Measurements from ENCODE around the gene ARSB. TPM values are rescaled to one million over a fixed set of nuclear protein-coding genes. Genes with fewer than 3 reads are reported as not detected.
"Not testable (repeated sequence)": the region's sequence is repeated elsewhere in the genome, so short reads cannot be mapped to it uniquely, and the experiment has no call there.

The ARSB gene
- polyA plus RNA-seq, 2 of the 4 experiments (the other 2 are of a cell fraction): 8.4 to 13.4 TPM

DNA sequence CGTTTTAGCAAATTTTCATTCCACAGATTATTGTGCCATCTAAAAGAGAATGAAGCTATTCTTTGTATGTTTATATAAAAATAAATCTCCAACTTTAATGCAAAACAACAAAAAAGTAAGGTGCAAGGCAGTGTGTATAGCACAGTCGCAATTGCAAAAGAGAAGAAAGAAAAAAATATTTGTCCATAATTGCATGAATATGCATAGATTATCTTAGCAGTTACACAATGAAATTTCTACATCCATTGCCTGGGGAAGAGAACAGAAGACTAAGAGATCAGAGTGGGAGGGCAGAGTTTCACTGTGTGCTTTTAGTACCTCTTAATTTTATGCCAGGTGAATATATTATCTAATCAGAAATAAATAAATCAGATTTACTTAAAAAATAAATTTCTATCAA lies 250.2 kb downstream of the ARSB start:
- Histone ChIP-seq H3K4me3 (no peak overlapping the region), H3K27ac (no peak overlapping the region), H3K9me3 (no peaks in the 10 kb centered on the region), H3K4me1 (peaks cover 49% of the 10 kb centered on the region), H3K4me2 (0 out of 3 replicates have a peak overlapping the region, but pooled peaks have one; percentile 5)
- ChIA-PET POLR2A (no interaction called here), CTCF (no interaction called here)
- TF ChIP-seq, protein P1, sequence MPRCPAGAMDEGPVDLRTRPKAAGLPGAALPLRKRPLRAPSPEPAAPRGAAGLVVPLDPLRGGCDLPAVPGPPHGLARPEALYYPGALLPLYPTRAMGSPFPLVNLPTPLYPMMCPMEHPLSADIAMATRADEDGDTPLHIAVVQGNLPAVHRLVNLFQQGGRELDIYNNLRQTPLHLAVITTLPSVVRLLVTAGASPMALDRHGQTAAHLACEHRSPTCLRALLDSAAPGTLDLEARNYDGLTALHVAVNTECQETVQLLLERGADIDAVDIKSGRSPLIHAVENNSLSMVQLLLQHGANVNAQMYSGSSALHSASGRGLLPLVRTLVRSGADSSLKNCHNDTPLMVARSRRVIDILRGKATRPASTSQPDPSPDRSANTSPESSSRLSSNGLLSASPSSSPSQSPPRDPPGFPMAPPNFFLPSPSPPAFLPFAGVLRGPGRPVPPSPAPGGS (IDR thresholded peaks at IDR 0.05): no peak
- TF ChIP-seq POLR2A (IDR thresholded peaks at IDR 0.05; ENCODE audit: low read length) (no peak), HDAC2 (IDR thresholded peaks at IDR 0.05) (no peak), BHLHE40 (IDR thresholded peaks at IDR 0.05; ENCODE audit: low read depth, low read length) (no peak), JUN (IDR thresholded peaks at IDR 0.05) (no peak), RCOR1 (IDR thresholded peaks at IDR 0.05; ENCODE audit: low read depth, low read length) (no peak), KDM5A (IDR thresholded peaks at IDR 0.05) (no peak), CEBPB (IDR thresholded peaks at IDR 0.05) (no peak), SREBF2 (IDR thresholded peaks at IDR 0.05) (no peak), MAFK (IDR thresholded peaks at IDR 0.05; ENCODE audit: partially characterized antibody) (no peak)
- TF ChIP-seq, protein P2, sequence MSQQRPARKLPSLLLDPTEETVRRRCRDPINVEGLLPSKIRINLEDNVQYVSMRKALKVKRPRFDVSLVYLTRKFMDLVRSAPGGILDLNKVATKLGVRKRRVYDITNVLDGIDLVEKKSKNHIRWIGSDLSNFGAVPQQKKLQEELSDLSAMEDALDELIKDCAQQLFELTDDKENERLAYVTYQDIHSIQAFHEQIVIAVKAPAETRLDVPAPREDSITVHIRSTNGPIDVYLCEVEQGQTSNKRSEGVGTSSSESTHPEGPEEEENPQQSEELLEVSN (IDR thresholded peaks at IDR 0.05; ENCODE audit: borderline replicate concordance, low read depth): no peak
- FAIRE-seq (no peak), DNase-seq (ENCODE audit: low read depth in 1 of 2, low spot score in 1 of 2) (no peak), ATAC-seq (no peak)
- WGBS (ENCODE audit: missing lambda C conversion rate): 84% methylated on average over 2 of the region's 2 CpGs

DNA sequence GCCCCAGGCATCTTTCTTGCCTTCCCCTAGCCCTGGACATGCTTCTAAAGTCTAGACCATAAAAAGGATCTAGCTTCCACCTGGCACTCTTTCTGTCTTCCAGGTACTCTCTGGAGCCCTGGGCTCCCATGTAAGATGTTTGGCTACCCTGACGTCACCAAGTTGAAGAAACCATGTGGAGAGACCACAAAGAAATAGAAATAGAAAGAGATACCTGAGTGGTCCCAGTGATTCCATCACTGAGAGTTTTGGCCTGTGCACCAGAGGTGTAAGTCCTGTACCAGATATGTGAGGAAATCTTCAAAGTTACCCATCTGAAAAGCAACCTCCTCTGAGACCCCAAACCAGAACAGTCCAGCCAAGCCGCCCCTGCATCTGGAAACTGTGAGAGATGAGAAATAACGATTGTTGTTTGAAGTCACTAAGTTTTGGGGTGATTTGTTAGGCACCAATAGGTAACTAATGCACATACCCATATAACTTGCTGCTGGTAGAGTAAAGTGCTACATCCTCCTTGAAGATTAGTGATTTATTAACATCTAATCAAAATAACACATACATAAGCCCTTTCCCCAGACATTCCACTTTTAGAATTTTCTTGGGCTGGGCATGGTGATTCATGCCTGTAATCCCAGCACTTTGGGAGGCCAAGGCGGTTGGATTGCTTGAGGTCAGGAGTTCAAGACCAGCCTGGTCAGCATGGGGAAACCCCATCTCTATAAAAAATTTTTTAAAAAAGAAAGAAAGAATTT lies 250.8 kb downstream of the ARSB start:
- FAIRE-seq: no peak
- Histone ChIP-seq H3K27ac (peak overlapping the region in 1 of 2 experiments; percentile 39; a peak in 3 of 6 replicates), H3K9me3 (no peaks in the 10 kb centered on the region), H3K4me2 (0 out of 3 replicates have a peak overlapping the region, but pooled peaks have one; percentile 5), H3K4me3 (no peak overlapping the region), H3K4me1 (peaks cover 49% of the 10 kb centered on the region)
- ATAC-seq: peak in 1 of 2 experiments; percentile 39; a peak in 3 of 6 replicates
- 49% methylated on average over 4 of the region's 4 CpGs for WGBS (ENCODE audit: missing lambda C conversion rate)
- TF ChIP-seq TP53 (CRISPR knock-in tag; IDR thresholded peaks at IDR 0.05) (no peak), FOSL2 (IDR thresholded peaks at IDR 0.05) (no peak), FOSL2 (CRISPR knock-in tag; IDR thresholded peaks at IDR 0.05) (peak; percentile 57)
- ChIA-PET POLR2A (no interaction called here), CTCF (no interaction called here)
- DNase-seq (ENCODE audit: low read depth in 1 of 2, low spot score in 1 of 2): peak in 1 of 2 experiments; percentile 48

DNA sequence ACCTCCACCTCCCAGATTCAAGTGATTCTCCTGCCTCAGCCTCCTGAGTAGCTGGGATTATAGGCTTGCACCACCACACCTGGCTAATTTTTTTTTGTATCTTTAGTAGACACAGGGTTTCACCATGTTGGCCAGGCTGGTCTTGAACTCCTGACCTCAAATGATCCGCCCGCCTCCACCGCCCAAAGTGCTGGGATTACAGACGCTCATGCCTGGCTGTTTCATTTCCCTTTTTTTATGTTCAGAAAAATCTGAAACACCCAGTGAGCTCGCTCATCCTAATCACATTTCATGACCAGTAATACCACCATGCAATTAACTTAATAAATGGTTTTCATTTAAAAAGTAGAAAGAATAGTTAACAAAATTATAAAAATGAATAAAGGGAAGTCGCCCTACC lies 252.4 kb downstream of the ARSB start:
- ATAC-seq; H3K4me2 ChIP-seq; H3K4me3 ChIP-seq; POLR2A ChIA-PET; FAIRE-seq; H3K9me3 ChIP-seq; DNase-seq (ENCODE audit: low read depth in 1 of 2, low spot score in 1 of 2): not testable (repeated sequence)
- Histone ChIP-seq H3K27ac (peak overlapping the region; percentile 6 to 46; a peak in 1 of 6 replicates), H3K4me1 (peaks cover 54% of the 10 kb centered on the region)
- WGBS (ENCODE audit: missing lambda C conversion rate): 90% methylated on average over 6 of the region's 6 CpGs
- CTCF ChIA-PET: interaction anchor here (0.6 kb wide), 1 partner anchor 95 kb away, joined by 3 read pairs; no protein-coding TSS in a partner anchor

DNA sequence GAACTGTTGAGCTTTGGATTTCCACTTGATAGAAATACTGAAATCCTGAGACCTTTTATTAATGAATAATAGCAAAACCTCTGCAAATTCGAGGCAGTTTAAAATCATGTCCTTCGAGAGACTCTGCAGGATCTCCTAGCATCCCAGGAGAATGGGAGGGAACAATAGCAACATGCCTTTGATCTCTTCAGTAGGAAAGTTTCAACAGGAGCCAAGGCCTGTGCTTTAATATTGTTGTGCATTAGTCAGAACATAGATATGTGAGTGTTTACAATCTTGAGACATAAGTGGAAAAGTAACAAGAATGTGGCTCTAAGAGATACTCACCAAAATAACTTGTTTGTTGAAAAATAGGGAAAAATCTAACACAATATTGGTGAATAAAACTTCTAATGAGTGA lies 253.2 kb downstream of the ARSB start:
- Histone ChIP-seq H3K27ac (peak overlapping the region; percentile 57 to 74; a peak in 5 of 6 replicates), H3K4me2 (peak overlapping the region; percentile 39), H3K4me1 (peaks cover 63% of the 10 kb centered on the region), H3K4me3 (no peak overlapping the region), H3K9me3 (no peaks in the 10 kb centered on the region)
- peak; percentile 60 to 65; a peak in 3 of 6 replicates for ATAC-seq
- TF ChIP-seq, protein P2 (IDR thresholded peaks at IDR 0.05; ENCODE audit: borderline replicate concordance, low read depth): peak; percentile 57; the same call in 1 of the 2 replicates
- TF ChIP-seq FOSL2 (IDR thresholded peaks at IDR 0.05) (no peak), FOSL2 (CRISPR knock-in tag; IDR thresholded peaks at IDR 0.05) (peak; percentile 47; the same call in 1 of the 2 replicates), TP53 (CRISPR knock-in tag; IDR thresholded peaks at IDR 0.05) (no peak), HEYL (CRISPR knock-in tag; IDR thresholded peaks at IDR 0.05) (no peak), JUNB (IDR thresholded peaks at IDR 0.05) (0 out of 2 replicates have a peak, but pooled peaks have one; percentile 30), ESRRA (IDR thresholded peaks at IDR 0.05; ENCODE audit: borderline replicate concordance, low read length) (no peak), HOXB13 (CRISPR knock-in tag; IDR thresholded peaks at IDR 0.05; ENCODE audit: low read depth) (no peak), MAZ (IDR thresholded peaks at IDR 0.05; ENCODE audit: borderline replicate concordance, low read depth, low read length) (no peak), POLR2A (IDR thresholded peaks at IDR 0.05; ENCODE audit: low read length) (no peak), SREBF2 (IDR thresholded peaks at IDR 0.05) (no peak), FOSB (CRISPR knock-in tag; IDR thresholded peaks at IDR 0.05) (0 out of 2 replicates have a peak, but pooled peaks have one; percentile 36), CEBPB (IDR thresholded peaks at IDR 0.05) (0 out of 4 replicates have a peak, but pooled peaks of 1 of the 2 experiments have one; percentile 31)
- TF ChIP-seq, protein P3, sequence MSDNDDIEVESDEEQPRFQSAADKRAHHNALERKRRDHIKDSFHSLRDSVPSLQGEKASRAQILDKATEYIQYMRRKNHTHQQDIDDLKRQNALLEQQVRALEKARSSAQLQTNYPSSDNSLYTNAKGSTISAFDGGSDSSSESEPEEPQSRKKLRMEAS (IDR thresholded peaks at IDR 0.05): peak; percentile 51; the same call in 1 of the 2 replicates
- FAIRE-seq: peak; percentile 84
- 2% methylated on average over 2 of the region's 2 CpGs for WGBS (ENCODE audit: missing lambda C conversion rate)
- ChIA-PET CTCF (interaction anchor here (0.6 to 1.1 kb wide), 2 partner anchors 11 to 72 kb away, joined by 3 to 7 read pairs; no protein-coding TSS in a partner anchor), POLR2A (no interaction called here)
- peak in 1 of 2 experiments; percentile 63 for DNase-seq (ENCODE audit: low read depth in 1 of 2, low spot score in 1 of 2)

Measured in A549 (cell line).